Body of pancreas (tissue), 4 donors: Measurements from ENCODE around the gene PHKA1.

Source experiments
- POLR2A ChIP-seq, 3 donors: fragments of 450-650 bp; IDR thresholded peaks; one replicate each; pipeline ENCODE4 v1.6.1; 2016; ENCODE audit warnings: antibody characterized with exemption in 3 of 3, mild to moderate bottlenecking in 2 of 3
- TF ChIP-seq, protein P1 (sequence below), 7 experiments: fragments of 450-650 bp in 4 of 7; fragments of 200-600 bp in 3 of 7; sonication (generic) in 3 of 7; IDR thresholded peaks; one replicate each; pipeline ENCODE4 v1.5.1; 2016 to 2019; ENCODE audit warnings: antibody characterized with exemption in 7 of 7

GRCh38 chrX:72693477-72693876, 20.6 kb downstream of the PHKA1 start:
- no peak for TF ChIP-seq POLR2A (IDR thresholded peaks at IDR 0.05)
- TF ChIP-seq, protein P1, sequence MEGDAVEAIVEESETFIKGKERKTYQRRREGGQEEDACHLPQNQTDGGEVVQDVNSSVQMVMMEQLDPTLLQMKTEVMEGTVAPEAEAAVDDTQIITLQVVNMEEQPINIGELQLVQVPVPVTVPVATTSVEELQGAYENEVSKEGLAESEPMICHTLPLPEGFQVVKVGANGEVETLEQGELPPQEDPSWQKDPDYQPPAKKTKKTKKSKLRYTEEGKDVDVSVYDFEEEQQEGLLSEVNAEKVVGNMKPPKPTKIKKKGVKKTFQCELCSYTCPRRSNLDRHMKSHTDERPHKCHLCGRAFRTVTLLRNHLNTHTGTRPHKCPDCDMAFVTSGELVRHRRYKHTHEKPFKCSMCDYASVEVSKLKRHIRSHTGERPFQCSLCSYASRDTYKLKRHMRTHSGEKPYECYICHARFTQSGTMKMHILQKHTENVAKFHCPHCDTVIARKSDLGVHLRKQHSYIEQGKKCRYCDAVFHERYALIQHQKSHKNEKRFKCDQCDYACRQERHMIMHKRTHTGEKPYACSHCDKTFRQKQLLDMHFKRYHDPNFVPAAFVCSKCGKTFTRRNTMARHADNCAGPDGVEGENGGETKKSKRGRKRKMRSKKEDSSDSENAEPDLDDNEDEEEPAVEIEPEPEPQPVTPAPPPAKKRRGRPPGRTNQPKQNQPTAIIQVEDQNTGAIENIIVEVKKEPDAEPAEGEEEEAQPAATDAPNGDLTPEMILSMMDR (IDR thresholded peaks at IDR 0.05) = no peak
